GM18907 (cell line): Measurements from ENCODE around the gene LHX4.

Source experiments
- ATAC-seq: cut with Tn5 transposase; IDR thresholded peaks from one replicate; pipeline ENCODE4 v1.9.1; 2021; ENCODE audit warnings: mild to moderate bottlenecking, moderate library complexity; ENCODE audit not compliant: unreplicated experiment

Gene LHX4

GRCh38 chr1:180224902-180225301 lies 5.2 kb upstream of the LHX4 start:
- no peak for ATAC-seq

GRCh38 chr1:180225403-180225802 lies 4.7 kb upstream of the LHX4 start:
- ATAC-seq: no peak

- no peak for ATAC-seq
Measured at GRCh38 chr1:180227861-180228647, 2.0 kb upstream of the LHX4 start.

- no peak for ATAC-seq
Measured at GRCh38 chr1:180228648-180229482, 1.2 kb upstream of the LHX4 start.

- no peak for ATAC-seq
Measured at GRCh38 chr1:180230416-180230790, 339 bp downstream of the LHX4 start.

GRCh38 chr1:180230791-180231505 lies 884 bp downstream of the LHX4 start:
- ATAC-seq: no peak

GRCh38 chr1:180231506-180231921 lies 1.4 kb downstream of the LHX4 start:
- ATAC-seq: no peak

GRCh38 chr1:180231936-180232335 lies 1.9 kb downstream of the LHX4 start:
- ATAC-seq: no peak

- no peak for ATAC-seq
Measured at GRCh38 chr1:180232521-180233043, 2.5 kb downstream of the LHX4 start.

- no peak for ATAC-seq
Measured at GRCh38 chr1:180233191-180234011, 3.3 kb downstream of the LHX4 start.

- no peak for ATAC-seq
Measured at GRCh38 chr1:180234369-180235076, 4.5 kb downstream of the LHX4 start.

GRCh38 chr1:180235077-180235501 lies 5.0 kb downstream of the LHX4 start:
- no peak for ATAC-seq

- no peak for ATAC-seq
Measured at GRCh38 chr1:180235502-180236239, 5.6 kb downstream of the LHX4 start.

- no peak for ATAC-seq
Measured at GRCh38 chr1:180236698-180237509, 6.8 kb downstream of the LHX4 start.

GRCh38 chr1:180237869-180238476 lies 7.9 kb downstream of the LHX4 start:
- ATAC-seq: no peak

GRCh38 chr1:180238675-180239074 lies 8.6 kb downstream of the LHX4 start:
- ATAC-seq: no peak

- no peak for ATAC-seq
Measured at GRCh38 chr1:180239145-180240096, 9.4 kb downstream of the LHX4 start.
